H1 (cell line): ENCODE measurements around the gene PLEKHA5. TPM values are rescaled to one million over a fixed set of nuclear protein-coding genes. Genes with fewer than 3 reads are reported as not detected.

Experiments
- BCL11A ChIP-seq, 2 experiments: IDR thresholded peaks; one replicate each; pipeline ENCODE4 v1.6.1; 2011; ENCODE audit warnings: low read depth in 2 of 2, low read length in 2 of 2, mild to moderate bottlenecking in 2 of 2
- HDAC6 ChIP-seq: IDR thresholded peaks from one replicate; pipeline ENCODE4 v1.7.1; 2012; ENCODE audit warnings: low read depth, mild to moderate bottlenecking, inconsistent platforms, low read length, moderate library complexity
- JUN ChIP-seq: IDR thresholded peaks from 2 replicates; pipeline ENCODE4 v1.6.1; 2011; ENCODE audit warnings: low read depth, mild to moderate bottlenecking, improper control_type of control experiment, low read length
- NRF1 ChIP-seq: IDR thresholded peaks from 2 replicates; pipeline ENCODE4 v1.6.1; 2011; ENCODE audit warnings: mild to moderate bottlenecking, low read depth, low read length, improper control_type of control experiment
- RAD21 ChIP-seq, 2 experiments: IDR thresholded peaks in 1 of 2; conservative IDR thresholded peaks in 1 of 2; 2 replicates each; pipeline ENCODE4 v1.6.1; 2011; ENCODE audit warnings: low read depth in 2 of 2, low read length in 2 of 2, improper control_type of control experiment in 1 of 2, inconsistent platforms in 1 of 2, mild to moderate bottlenecking in 1 of 2, moderate library complexity in 1 of 2
- SIRT6 ChIP-seq: IDR thresholded peaks from one replicate; pipeline ENCODE4 v1.7.1; 2012; ENCODE audit warnings: low read length, inconsistent platforms
- SIX5 ChIP-seq: IDR thresholded peaks from 2 replicates; pipeline ENCODE4 v1.6.1; 2011; ENCODE audit warnings: mild to moderate bottlenecking, low read depth, low read length
- SP1 ChIP-seq: IDR thresholded peaks from 2 replicates; pipeline ENCODE4 v1.6.1; 2011; ENCODE audit warnings: low read depth, low read length
- polyA plus RNA-seq, 7 experiments: library from polyadenylated mRNA; depleted of rRNA in 3 of 7; stranded (reverse) in 5 of 7; unstranded in 2 of 7; fragments of >200 nt in 5 of 7; fragments of 200-250 nt in 2 of 7; gene quantifications; 1 replicate in 5 of 7; 2 replicates in 1 of 7; 4 replicates in 1 of 7; pipeline versions ENCODE4 v1.2.1 to v1.2.3, GENCODE V29; 2011 to 2013; ENCODE audit warnings: missing spikeins in 2 of 7, mixed read lengths in 2 of 7
- total RNA-seq: library from RNA; stranded (reverse); fragmentation: NEBNext Ultra II Directional; extraction: Animal tissue kit (Norgen Biotek cat#: 25700); gene quantifications from 2 replicates; pipeline ENCODE4 v1.2.1, GENCODE V29; 2021
- TF ChIP-seq, protein P1 (sequence below): fragments of 300-600 bp; sonication (generic); IDR thresholded peaks from 2 replicates; pipeline ENCODE4 v1.7.1; 2012; ENCODE audit warnings: low read length, moderate library complexity, mild to moderate bottlenecking, inconsistent platforms; ENCODE audit not compliant: insufficient replicate concordance

Gene PLEKHA5
- total and polyA plus RNA-seq, 2 of the 8 experiments (the other 6 are each of a cell fraction or from before 2014, with no cell fraction given) = 17.2 to 66.1 TPM

DNA sequence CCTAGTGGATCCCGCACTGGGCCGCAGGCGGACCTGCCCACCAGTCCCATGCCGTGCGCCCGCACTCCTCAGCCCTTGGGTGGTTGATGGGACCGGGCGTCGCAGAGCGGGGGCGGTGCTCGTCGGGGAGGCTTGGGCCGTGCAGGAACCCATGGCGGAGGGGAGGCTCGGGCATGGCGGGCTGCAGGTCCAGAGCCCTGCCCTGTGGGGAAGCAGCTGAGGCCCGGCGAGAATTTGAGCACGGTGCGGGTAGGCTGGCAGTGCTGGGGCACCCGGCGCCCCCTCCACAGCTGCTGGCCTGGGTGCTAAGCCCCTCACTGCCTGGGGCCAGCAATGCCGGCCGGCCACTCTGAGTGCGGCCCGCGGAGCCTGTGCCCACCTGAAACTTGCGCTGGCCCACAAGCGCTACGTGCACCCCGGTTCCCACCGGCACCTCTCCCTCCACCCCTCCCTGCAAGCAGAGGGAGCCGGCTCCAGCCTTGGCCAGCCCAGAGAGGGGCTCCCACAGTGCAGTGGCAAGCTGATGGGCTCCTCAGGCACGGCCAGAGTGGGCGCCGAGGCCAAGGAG is 100.8 kb downstream of the PLEKHA5 start (continued):
- TF ChIP-seq, protein P1, sequence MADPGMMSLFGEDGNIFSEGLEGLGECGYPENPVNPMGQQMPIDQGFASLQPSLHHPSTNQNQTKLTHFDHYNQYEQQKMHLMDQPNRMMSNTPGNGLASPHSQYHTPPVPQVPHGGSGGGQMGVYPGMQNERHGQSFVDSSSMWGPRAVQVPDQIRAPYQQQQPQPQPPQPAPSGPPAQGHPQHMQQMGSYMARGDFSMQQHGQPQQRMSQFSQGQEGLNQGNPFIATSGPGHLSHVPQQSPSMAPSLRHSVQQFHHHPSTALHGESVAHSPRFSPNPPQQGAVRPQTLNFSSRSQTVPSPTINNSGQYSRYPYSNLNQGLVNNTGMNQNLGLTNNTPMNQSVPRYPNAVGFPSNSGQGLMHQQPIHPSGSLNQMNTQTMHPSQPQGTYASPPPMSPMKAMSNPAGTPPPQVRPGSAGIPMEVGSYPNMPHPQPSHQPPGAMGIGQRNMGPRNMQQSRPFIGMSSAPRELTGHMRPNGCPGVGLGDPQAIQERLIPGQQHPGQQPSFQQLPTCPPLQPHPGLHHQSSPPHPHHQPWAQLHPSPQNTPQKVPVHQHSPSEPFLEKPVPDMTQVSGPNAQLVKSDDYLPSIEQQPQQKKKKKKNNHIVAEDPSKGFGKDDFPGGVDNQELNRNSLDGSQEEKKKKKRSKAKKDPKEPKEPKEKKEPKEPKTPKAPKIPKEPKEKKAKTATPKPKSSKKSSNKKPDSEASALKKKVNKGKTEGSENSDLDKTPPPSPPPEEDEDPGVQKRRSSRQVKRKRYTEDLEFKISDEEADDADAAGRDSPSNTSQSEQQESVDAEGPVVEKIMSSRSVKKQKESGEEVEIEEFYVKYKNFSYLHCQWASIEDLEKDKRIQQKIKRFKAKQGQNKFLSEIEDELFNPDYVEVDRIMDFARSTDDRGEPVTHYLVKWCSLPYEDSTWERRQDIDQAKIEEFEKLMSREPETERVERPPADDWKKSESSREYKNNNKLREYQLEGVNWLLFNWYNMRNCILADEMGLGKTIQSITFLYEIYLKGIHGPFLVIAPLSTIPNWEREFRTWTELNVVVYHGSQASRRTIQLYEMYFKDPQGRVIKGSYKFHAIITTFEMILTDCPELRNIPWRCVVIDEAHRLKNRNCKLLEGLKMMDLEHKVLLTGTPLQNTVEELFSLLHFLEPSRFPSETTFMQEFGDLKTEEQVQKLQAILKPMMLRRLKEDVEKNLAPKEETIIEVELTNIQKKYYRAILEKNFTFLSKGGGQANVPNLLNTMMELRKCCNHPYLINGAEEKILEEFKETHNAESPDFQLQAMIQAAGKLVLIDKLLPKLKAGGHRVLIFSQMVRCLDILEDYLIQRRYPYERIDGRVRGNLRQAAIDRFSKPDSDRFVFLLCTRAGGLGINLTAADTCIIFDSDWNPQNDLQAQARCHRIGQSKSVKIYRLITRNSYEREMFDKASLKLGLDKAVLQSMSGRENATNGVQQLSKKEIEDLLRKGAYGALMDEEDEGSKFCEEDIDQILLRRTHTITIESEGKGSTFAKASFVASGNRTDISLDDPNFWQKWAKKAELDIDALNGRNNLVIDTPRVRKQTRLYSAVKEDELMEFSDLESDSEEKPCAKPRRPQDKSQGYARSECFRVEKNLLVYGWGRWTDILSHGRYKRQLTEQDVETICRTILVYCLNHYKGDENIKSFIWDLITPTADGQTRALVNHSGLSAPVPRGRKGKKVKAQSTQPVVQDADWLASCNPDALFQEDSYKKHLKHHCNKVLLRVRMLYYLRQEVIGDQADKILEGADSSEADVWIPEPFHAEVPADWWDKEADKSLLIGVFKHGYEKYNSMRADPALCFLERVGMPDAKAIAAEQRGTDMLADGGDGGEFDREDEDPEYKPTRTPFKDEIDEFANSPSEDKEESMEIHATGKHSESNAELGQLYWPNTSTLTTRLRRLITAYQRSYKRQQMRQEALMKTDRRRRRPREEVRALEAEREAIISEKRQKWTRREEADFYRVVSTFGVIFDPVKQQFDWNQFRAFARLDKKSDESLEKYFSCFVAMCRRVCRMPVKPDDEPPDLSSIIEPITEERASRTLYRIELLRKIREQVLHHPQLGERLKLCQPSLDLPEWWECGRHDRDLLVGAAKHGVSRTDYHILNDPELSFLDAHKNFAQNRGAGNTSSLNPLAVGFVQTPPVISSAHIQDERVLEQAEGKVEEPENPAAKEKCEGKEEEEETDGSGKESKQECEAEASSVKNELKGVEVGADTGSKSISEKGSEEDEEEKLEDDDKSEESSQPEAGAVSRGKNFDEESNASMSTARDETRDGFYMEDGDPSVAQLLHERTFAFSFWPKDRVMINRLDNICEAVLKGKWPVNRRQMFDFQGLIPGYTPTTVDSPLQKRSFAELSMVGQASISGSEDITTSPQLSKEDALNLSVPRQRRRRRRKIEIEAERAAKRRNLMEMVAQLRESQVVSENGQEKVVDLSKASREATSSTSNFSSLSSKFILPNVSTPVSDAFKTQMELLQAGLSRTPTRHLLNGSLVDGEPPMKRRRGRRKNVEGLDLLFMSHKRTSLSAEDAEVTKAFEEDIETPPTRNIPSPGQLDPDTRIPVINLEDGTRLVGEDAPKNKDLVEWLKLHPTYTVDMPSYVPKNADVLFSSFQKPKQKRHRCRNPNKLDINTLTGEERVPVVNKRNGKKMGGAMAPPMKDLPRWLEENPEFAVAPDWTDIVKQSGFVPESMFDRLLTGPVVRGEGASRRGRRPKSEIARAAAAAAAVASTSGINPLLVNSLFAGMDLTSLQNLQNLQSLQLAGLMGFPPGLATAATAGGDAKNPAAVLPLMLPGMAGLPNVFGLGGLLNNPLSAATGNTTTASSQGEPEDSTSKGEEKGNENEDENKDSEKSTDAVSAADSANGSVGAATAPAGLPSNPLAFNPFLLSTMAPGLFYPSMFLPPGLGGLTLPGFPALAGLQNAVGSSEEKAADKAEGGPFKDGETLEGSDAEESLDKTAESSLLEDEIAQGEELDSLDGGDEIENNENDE = no peak
- no peak for TF ChIP-seq SIX5
- no peak for TF ChIP-seq NRF1
- TF ChIP-seq SIRT6 = no peak
- no peak for TF ChIP-seq RAD21 (IDR thresholded peaks at IDR 0.05 in 1 of 2, conservative IDR thresholded peaks at IDR 0.05 in 1 of 2; ENCODE audit: low read depth in 2 of 2, low read length in 2 of 2)
- TF ChIP-seq JUN = no peak
- no peak for TF ChIP-seq BCL11A (IDR thresholded peaks at IDR 0.05; ENCODE audit: low read depth in 2 of 2, low read length in 2 of 2)
- TF ChIP-seq HDAC6 = no peak
- no peak for TF ChIP-seq SP1
